Neural progenitor cell (in vitro differentiated cells): ENCODE measurements around the gene TENM3.

Experiments used
- CTCF ChIP-seq: fragments of 200-600 bp; sonication (generic); IDR thresholded peaks from 2 replicates; pipeline ENCODE4 v1.5.1; 2017; ENCODE audit warnings: antibody characterized with exemption, mild to moderate bottlenecking
- EZH2 ChIP-seq: fragments of 200-600 bp; sonication (generic); IDR thresholded peaks from 2 replicates; pipeline ENCODE4 v1.6.1; 2017; ENCODE audit warnings: antibody characterized with exemption, mild to moderate bottlenecking, moderate library complexity
- EZH2phosphoT487 ChIP-seq: fragments of 200-600 bp; sonication (generic); IDR thresholded peaks from 2 replicates; pipeline ENCODE4 v1.6.1; 2017; ENCODE audit warnings: antibody characterized with exemption

GRCh38 chr4:182745237-182745636, 502.0 kb downstream of the TENM3 start:
- TF ChIP-seq CTCF (no peak), EZH2 (no peak), EZH2phosphoT487 (no peak)
